ENCODE data around the gene OTOG. TPM values are rescaled to one million over a fixed set of nuclear protein-coding genes. Genes with fewer than 3 reads are reported as not detected.

The OTOG gene
- total RNA-seq, 1 experiment from 2014 or later, result 0.35 TPM

GRCh38 chr11:17684550-17684949, 137.5 kb downstream of the OTOG start:
- H4K91ac ChIP-seq (ENCODE audit: insufficient read length, low read depth, low read length), result no peak overlapping the region
- H3K9ac ChIP-seq (ENCODE audit: extremely low read depth, insufficient read length, low read length), result no peak overlapping the region
- no peaks in the 10 kb centered on the region for H3K36me3 Mint-ChIP-seq (ENCODE audit: insufficient read depth in 1 of 3, low read depth in 3 of 3)
- peaks cover 0 to 4% of the 10 kb centered on the region in 2 experiments; a peak in 1 of 4 replicates for H3K4me1 Mint-ChIP-seq
- no peaks in the 10 kb centered on the region for H3K27me3 ChIP-seq (ENCODE audit: insufficient read depth, low read length)
- no peak overlapping the region for H3K23ac ChIP-seq (ENCODE audit: insufficient read length, low read depth, low read length)
- no peak overlapping the region for H3K56ac ChIP-seq (ENCODE audit: insufficient read length, low read depth, low read length)
- H3T11ph ChIP-seq (ENCODE audit: low read length), result no peak overlapping the region
- TF ChIP-seq CTCF (conservative IDR thresholded peaks at IDR 0.05), result no peak
- H3K4me2 ChIP-seq (ENCODE audit: insufficient read depth, insufficient read length, low read length), result no peak overlapping the region
- H4K5ac ChIP-seq (ENCODE audit: insufficient read length, low read depth, low read length), result no peak overlapping the region
- H3K9me3 Mint-ChIP-seq, result no peaks in the 10 kb centered on the region
- H3K4me1 ChIP-seq (ENCODE audit: insufficient read depth, low read length), result no peaks in the 10 kb centered on the region
- no peak overlapping the region for H4K8ac ChIP-seq (replicated peaks; ENCODE audit: insufficient read length, low read depth, low read length)
- no peak overlapping the region for H2BK5ac ChIP-seq (ENCODE audit: insufficient read length, low read length)
- no peak overlapping the region for H2AK5ac ChIP-seq (ENCODE audit: insufficient read length, low read length)
- peaks cover 46% of the 10 kb centered on the region for H3K27me3 Mint-ChIP-seq (ENCODE audit: low read depth)
- no peak overlapping the region for H3K4me3 Mint-ChIP-seq
- no peak overlapping the region for H2AFZ ChIP-seq (ENCODE audit: low read length)
- no peaks in the 10 kb centered on the region for H3K23me2 ChIP-seq (ENCODE audit: insufficient read length, low read depth, low read length, poor library complexity, severe bottlenecking)
- no peak overlapping the region for H3K4ac ChIP-seq (ENCODE audit: low read depth, low read length)
- H2BK20ac ChIP-seq (ENCODE audit: low read depth, low read length, poor library complexity, severe bottlenecking), result no peak overlapping the region
- WGBS (ENCODE audit: extremely low coverage, insufficient read length, low lambda C conversion rate), result no CpG with 5 or more reads among the region's 5 CpGs
- no peak overlapping the region for H2BK120ac ChIP-seq (ENCODE audit: low read depth, low read length, poor library complexity, severe bottlenecking)
- H3K27ac Mint-ChIP-seq, result no peak overlapping the region
- H3K14ac ChIP-seq (ENCODE audit: insufficient read depth, low read length), result no peak overlapping the region
- H4K20me1 ChIP-seq (ENCODE audit: control insufficient read depth, insufficient read depth, insufficient read length), result no peaks in the 10 kb centered on the region
- no peaks in the 10 kb centered on the region for H3K9me3 ChIP-seq (ENCODE audit: control insufficient read depth, low read depth, low read length)
- H3K79me2 ChIP-seq (ENCODE audit: insufficient read depth, low read length), result no peaks in the 10 kb centered on the region
- H2BK15ac ChIP-seq (ENCODE audit: low read depth, low read length), result no peak overlapping the region
- no peak overlapping the region for H2BK12ac ChIP-seq (ENCODE audit: insufficient read length, low read depth, low read length)
- no peak for DNase-seq
- H3K18ac ChIP-seq (ENCODE audit: insufficient read length, low read depth, low read length), result no peak overlapping the region
- no peak overlapping the region for H3K27ac ChIP-seq (ENCODE audit: insufficient read length, low read depth, low read length)
- no peaks in the 10 kb centered on the region for H3K79me1 ChIP-seq (ENCODE audit: insufficient read depth, low read depth, low read length, poor library complexity, severe bottlenecking)
